Caco-2 (cell line): Measurements from ENCODE around the gene POP7. TPM values are rescaled to one million over a fixed set of nuclear protein-coding genes. Genes with fewer than 3 reads are reported as not detected.

Source experiments
- BruUV-seq: library from RNA; stranded (reverse); fragments of 400-500 nt; replicated peaks from 2 replicates; lab custom pipeline; 2021; lab: Mats Ljungman, UMichigan
- CTCF ChIA-PET: fragments of 300-600 bp; sonication (Branson Sonifier 250); formaldehyde crosslinking; loops from one replicate; lab custom pipeline; 2022; ENCODE audit warnings: antibody characterized with exemption; lab: Charles Lee
- POLR2A ChIA-PET: fragments of 300-600 bp; sonication (Branson Sonifier 250); formaldehyde crosslinking; loops from one replicate; lab custom pipeline; 2022; ENCODE audit warnings: antibody characterized with exemption; lab: Charles Lee
- DNase-seq, 2 experiments: peaks; one replicate each; pipeline versions ENCODE4 v3.0.0 to v3.0.0-alpha.2; 2020 to 2022
- H3K27me3 ChIP-seq: replicated peaks from 2 replicates; pipeline ENCODE4 v1.6.0; 2011; ENCODE audit warnings: low read length; ENCODE audit not compliant: control insufficient read depth, insufficient read depth
- H3K36me3 ChIP-seq: 2 replicates; pipeline ENCODE4 v1.5.1; 2011; ENCODE audit warnings: low read length; ENCODE audit not compliant: control insufficient read depth, insufficient read depth
- H3K4me1 ChIP-seq: fragments of 250-450 bp; sonication (Bioruptor Pico); 2 replicates; pipeline ENCODE4 v1.5.1; 2020; ENCODE audit warnings: mild to moderate bottlenecking
- H3K4me3 ChIP-seq: 2 replicates; pipeline ENCODE4 v1.5.1; 2011; ENCODE audit warnings: low read depth, mild to moderate bottlenecking, control low read depth, low read length
- H3K9me3 ChIP-seq: fragments of 250-450 bp; sonication (Bioruptor Pico); 2 replicates; pipeline ENCODE4 v1.5.1; 2020; ENCODE audit warnings: mild to moderate bottlenecking, moderate library complexity
- H3K27ac Mint-ChIP-seq: one replicate; pipeline ENCODE4 v1.8.0; 2022; ENCODE audit warnings: mixed read lengths; ENCODE audit not compliant: unreplicated experiment
- H3K27me3 Mint-ChIP-seq: one replicate; pipeline ENCODE4 v1.8.0; 2022; ENCODE audit warnings: mixed read lengths; ENCODE audit not compliant: insufficient read depth, unreplicated experiment
- H3K36me3 Mint-ChIP-seq: one replicate; pipeline ENCODE4 v1.8.0; 2022; ENCODE audit warnings: mild to moderate bottlenecking, mixed read lengths; ENCODE audit not compliant: insufficient read depth, unreplicated experiment
- H3K4me1 Mint-ChIP-seq: one replicate; pipeline ENCODE4 v1.8.0; 2022; ENCODE audit warnings: low read depth, mixed read lengths; ENCODE audit not compliant: unreplicated experiment
- H3K4me3 Mint-ChIP-seq: one replicate; pipeline ENCODE4 v1.8.0; 2022; ENCODE audit warnings: mild to moderate bottlenecking, moderate library complexity, mixed read lengths; ENCODE audit not compliant: unreplicated experiment
- H3K9me3 Mint-ChIP-seq: one replicate; pipeline ENCODE4 v1.8.0; 2022; ENCODE audit warnings: mixed read lengths; ENCODE audit not compliant: unreplicated experiment
- intact Hi-C: fragments of 100-400 bp; cut with micrococcal nuclease; formaldehyde crosslinking; loops from one replicate; pipeline ENCODE4 v1.10.0; 2022; ENCODE audit not compliant: unreplicated experiment
- total RNA-seq: library from RNA; stranded (reverse); gene quantifications from 2 replicates; pipeline ENCODE4 v1.2.3, GENCODE V29; 2022
- TF ChIP-seq, protein P1 (sequence below), 2 experiments: fragments of 200-600 bp in 1 of 2; IDR thresholded peaks; 1 replicate in 1 of 2; 2 replicates in 1 of 2; pipeline versions ENCODE4 v1.5.1 to v1.8.0; 2011 to 2022; ENCODE audit warnings: antibody characterized with exemption in 1 of 2, control low read depth in 1 of 2, inconsistent platforms in 1 of 2, low read depth in 1 of 2, low read length in 1 of 2, mild to moderate bottlenecking in 1 of 2, moderate library complexity in 1 of 2; ENCODE audit not compliant: insufficient read depth in 1 of 2, severe bottlenecking in 1 of 2, unreplicated experiment in 1 of 2

POP7 gene
- total RNA-seq, 1 experiment from 2014 or later = 66.9 TPM

DNA sequence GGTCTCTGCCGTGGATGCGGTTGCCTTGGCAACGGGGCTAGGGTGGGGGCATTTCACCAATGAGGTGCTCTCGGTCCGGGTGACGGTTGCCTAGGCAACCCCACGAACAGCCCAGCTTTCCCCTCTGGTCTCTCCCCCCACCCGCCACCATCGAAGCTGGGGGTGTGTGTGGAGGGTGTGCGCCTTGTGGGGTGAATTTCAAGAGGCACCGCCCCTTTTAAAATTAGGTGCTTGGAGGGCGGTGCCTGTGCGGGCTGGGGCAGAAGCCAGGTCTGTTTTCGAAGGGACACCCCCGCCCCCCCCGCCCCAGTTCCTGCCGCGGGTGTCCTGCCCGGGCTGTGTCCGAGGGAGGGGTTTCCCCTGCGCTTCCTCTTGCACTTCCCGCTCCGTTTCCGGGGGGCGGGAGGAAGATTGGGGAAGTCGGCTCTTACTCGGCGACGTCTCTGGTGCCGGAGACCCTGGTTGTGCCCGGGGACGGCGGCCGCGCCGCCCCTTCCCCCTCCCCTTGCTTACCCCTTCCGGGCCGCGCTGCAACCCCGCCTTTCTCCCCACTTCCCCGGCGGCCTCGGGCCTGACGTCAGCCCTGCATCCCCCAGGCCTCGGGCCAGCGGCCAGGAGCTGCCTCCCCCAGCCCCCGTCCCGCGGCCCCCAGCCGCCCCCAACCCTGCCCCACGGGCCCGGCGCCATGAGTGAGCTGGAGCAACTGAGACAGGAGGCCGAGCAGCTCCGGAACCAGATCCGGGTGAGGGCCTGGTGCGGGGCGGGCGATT is 30.2 kb upstream of the POP7 start:
- Mint-ChIP-seq H3K9me3 (no peaks in the 10 kb centered on the region), H3K4me1 (peaks cover 6% of the 10 kb centered on the region), H3K27me3 (no peaks in the 10 kb centered on the region), H3K36me3 (peaks cover 58% of the 10 kb centered on the region), H3K4me3 (peak overlapping the region; percentile 64), H3K27ac (peak overlapping the region; percentile 42)
- CTCF ChIA-PET = interaction anchor here (1.6 kb wide), 1 partner anchor 30 kb away, joined by 4 read pairs; the partner anchor contains the start of gene POP7
- Histone ChIP-seq H3K4me3 (peak overlapping the region; percentile 100), H3K27me3 (no peaks in the 10 kb centered on the region), H3K36me3 (peaks cover 11% of the 10 kb centered on the region), H3K4me1 (no peaks in the 10 kb centered on the region; the same call in 1 of the 2 replicates), H3K9me3 (no peaks in the 10 kb centered on the region)
- intact Hi-C loops = no loop called here
- TF ChIP-seq, protein P1, sequence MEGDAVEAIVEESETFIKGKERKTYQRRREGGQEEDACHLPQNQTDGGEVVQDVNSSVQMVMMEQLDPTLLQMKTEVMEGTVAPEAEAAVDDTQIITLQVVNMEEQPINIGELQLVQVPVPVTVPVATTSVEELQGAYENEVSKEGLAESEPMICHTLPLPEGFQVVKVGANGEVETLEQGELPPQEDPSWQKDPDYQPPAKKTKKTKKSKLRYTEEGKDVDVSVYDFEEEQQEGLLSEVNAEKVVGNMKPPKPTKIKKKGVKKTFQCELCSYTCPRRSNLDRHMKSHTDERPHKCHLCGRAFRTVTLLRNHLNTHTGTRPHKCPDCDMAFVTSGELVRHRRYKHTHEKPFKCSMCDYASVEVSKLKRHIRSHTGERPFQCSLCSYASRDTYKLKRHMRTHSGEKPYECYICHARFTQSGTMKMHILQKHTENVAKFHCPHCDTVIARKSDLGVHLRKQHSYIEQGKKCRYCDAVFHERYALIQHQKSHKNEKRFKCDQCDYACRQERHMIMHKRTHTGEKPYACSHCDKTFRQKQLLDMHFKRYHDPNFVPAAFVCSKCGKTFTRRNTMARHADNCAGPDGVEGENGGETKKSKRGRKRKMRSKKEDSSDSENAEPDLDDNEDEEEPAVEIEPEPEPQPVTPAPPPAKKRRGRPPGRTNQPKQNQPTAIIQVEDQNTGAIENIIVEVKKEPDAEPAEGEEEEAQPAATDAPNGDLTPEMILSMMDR (IDR thresholded peaks at IDR 0.05; ENCODE audit: insufficient read depth in 1 of 2, low read depth in 1 of 2, low read length in 1 of 2, severe bottlenecking in 1 of 2, unreplicated experiment in 1 of 2) = no peak
- BruUV-seq = no TSS peak
- no peak for DNase-seq
- POLR2A ChIA-PET = no interaction called here

DNA sequence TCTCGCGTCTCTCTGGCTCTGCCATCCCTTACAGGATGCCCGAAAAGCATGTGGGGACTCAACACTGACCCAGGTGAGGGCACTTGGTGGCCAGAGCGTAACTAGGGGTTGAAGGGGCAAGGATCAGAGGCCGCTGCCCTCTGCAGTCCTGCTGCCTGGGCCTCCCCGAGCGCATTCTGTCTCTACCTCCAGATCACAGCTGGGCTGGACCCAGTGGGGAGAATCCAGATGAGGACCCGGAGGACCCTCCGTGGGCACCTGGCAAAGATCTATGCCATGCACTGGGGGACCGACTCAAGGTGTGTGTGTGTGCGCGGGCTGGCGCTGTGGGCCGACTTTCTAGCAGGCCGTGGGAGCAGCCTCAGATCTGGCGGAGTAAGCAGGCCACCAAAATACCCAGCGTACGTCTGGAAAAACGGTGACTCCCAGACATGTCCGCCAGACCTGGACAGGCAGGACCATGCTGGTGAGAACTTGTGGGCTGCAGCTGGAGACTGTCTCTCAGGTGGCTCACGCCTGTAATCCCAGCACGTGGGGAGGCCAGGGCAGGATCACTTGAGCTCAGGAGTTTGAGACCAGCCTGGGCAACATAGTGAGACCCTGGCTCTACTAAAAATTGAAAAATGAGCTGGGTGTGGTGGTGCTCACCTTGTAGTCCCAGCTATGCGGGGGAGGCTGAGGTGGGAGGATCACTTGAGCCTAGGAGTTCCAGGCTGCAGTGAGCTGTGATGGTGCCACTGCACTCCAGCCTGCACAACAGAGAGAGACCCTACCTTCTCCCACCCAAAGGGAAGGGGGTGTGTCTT is 29.2 kb upstream of the POP7 start:
- ChIA-PET POLR2A (no interaction called here), CTCF (interaction anchor here (0.9 to 1.1 kb wide), 2 partner anchors 47 to 48 kb away, joined by 3 to 4 read pairs; no protein-coding TSS in a partner anchor)
- peaks cover 11% of the 10 kb centered on the region for H3K36me3 ChIP-seq
- no peaks in the 10 kb centered on the region; the same call in 1 of the 2 replicates for H3K4me1 ChIP-seq
- no peaks in the 10 kb centered on the region for H3K9me3 Mint-ChIP-seq
- no TSS peak for BruUV-seq
- H3K9me3 ChIP-seq = no peaks in the 10 kb centered on the region
- H3K27ac Mint-ChIP-seq = peak overlapping the region; percentile 42
- no peaks in the 10 kb centered on the region for H3K27me3 Mint-ChIP-seq
- peaks cover 64% of the 10 kb centered on the region for H3K36me3 Mint-ChIP-seq
- no peak overlapping the region for H3K4me3 ChIP-seq
- intact Hi-C loops = no loop called here
- TF ChIP-seq, protein P1 (IDR thresholded peaks at IDR 0.05; ENCODE audit: insufficient read depth in 1 of 2, low read depth in 1 of 2, low read length in 1 of 2, severe bottlenecking in 1 of 2, unreplicated experiment in 1 of 2) = no peak
- peaks cover 6% of the 10 kb centered on the region for H3K4me1 Mint-ChIP-seq
- H3K4me3 Mint-ChIP-seq = peak overlapping the region; percentile 64
- DNase-seq = no peak
- H3K27me3 ChIP-seq = no peaks in the 10 kb centered on the region
